ENCODE results near the gene FAM162B. TPM values are rescaled to one million over a fixed set of nuclear protein-coding genes. Genes with fewer than 3 reads are reported as not detected.
"Not testable (repeated sequence)": the region's sequence is repeated elsewhere in the genome, so short reads cannot be mapped to it uniquely, and the experiment has no call there.

Gene FAM162B
- total RNA-seq, 2 donors from 2014 or later = not detected

GRCh38 chr6:116763048-116763447 lies 2.5 kb downstream of the FAM162B start:
- no peak for ATAC-seq (replicated peaks)
- Mint-ChIP-seq H3K9me3 (no peaks in the 10 kb centered on the region), H3K36me3 (ENCODE audit: low read depth) (no peaks in the 10 kb centered on the region), H3K27ac (no peak overlapping the region), H3K27me3 (peaks cover 51% of the 10 kb centered on the region), H3K4me3 (no peak overlapping the region), H3K4me1 (peaks cover 8% of the 10 kb centered on the region)

DNA sequence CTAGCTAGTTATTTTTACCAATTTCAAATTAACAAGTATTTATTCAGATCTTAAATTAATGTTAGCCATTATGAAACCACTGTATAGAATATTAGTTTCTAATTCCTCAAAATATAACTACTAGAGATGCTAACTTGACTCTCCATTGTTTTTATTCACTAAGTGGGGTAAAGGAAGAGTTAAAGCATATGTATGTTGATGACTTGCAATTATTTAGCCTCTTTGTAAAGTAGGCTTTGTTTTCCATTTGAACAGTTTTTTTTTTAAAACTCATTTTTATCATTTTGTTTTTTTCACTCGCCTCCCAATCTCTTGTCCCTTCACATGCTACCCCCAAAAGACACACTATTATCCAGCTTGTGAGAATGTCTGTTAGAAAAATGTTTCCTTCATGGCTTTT lies 3.3 kb downstream of the FAM162B start:
- no peak for ATAC-seq (replicated peaks)
- Mint-ChIP-seq H3K27ac (no peak overlapping the region), H3K4me1 (peaks cover 8% of the 10 kb centered on the region), H3K27me3 (peaks cover 50% of the 10 kb centered on the region), H3K9me3 (no peaks in the 10 kb centered on the region), H3K36me3 (ENCODE audit: low read depth) (no peaks in the 10 kb centered on the region), H3K4me3 (no peak overlapping the region)

GRCh38 chr6:116761779-116762178 lies 3.7 kb downstream of the FAM162B start:
- Mint-ChIP-seq H3K9me3 (no peaks in the 10 kb centered on the region), H3K36me3 (ENCODE audit: low read depth) (no peaks in the 10 kb centered on the region), H3K27me3 (peaks cover 46% of the 10 kb centered on the region), H3K27ac (no peak overlapping the region), H3K4me3 (no peak overlapping the region), H3K4me1 (peaks cover 8% of the 10 kb centered on the region)
- ATAC-seq (replicated peaks) = peak; percentile 39

DNA sequence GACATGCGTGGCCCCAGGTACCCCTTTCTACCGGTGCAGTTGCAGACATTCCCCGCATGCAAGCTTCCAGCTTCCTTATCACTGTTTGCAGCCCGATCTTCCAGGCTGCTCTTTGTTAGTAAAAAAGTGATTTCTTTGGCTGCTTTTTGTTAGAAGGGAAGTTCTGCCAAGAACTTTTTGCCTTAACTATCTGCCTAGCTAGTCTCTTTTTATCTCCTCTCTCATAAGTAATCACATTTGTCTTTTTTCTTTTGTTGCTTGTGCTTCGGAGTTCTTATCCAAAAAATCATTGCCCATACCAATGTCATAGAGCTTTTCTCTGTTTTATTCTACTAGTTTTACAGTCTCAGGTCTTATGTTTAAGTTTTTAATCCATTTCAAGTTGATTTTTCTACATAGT lies 20.3 kb downstream of the FAM162B start:
- H3K9me3 Mint-ChIP-seq = peaks cover 8% of the 10 kb centered on the region
- H3K27ac Mint-ChIP-seq = no peak overlapping the region

GRCh38 chr6:116741571-116741970 lies 23.9 kb downstream of the FAM162B start:
- no peak for ATAC-seq (replicated peaks)
- Mint-ChIP-seq H3K9me3 (peaks cover 17% of the 10 kb centered on the region), H3K4me1 (no peaks in the 10 kb centered on the region), H3K27me3 (no peaks in the 10 kb centered on the region), H3K4me3 (no peak overlapping the region), H3K36me3 (ENCODE audit: low read depth) (peaks cover 14% of the 10 kb centered on the region), H3K27ac (no peak overlapping the region)

More for the DNA sequence above, 20.3 kb downstream of the FAM162B start:
- Mint-ChIP-seq H3K4me3 (no peak overlapping the region), H3K27me3 (no peaks in the 10 kb centered on the region), H3K4me1 (no peaks in the 10 kb centered on the region), H3K36me3 (ENCODE audit: low read depth) (no peaks in the 10 kb centered on the region)
- no peak for ATAC-seq (replicated peaks)

DNA sequence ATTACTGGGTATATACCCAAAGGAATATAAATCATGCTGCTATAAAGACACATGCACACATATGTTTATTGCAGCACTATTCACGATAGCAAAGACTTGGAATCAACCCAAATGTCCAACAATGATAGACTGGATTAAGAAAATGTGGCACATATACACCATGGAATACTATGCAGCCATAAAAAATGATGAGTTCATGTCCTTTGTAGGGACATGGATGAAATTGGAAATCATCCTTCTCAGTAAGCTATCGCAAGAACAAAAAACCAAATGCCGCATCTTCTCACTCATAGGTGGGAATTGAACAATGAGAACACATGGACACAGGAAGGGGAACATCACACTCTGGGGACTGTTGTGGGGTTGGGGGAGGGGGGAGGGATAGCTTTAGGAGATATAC lies 25.0 kb downstream of the FAM162B start:
- ATAC-seq (replicated peaks); H3K4me3 Mint-ChIP-seq; H3K4me1 Mint-ChIP-seq; H3K27ac Mint-ChIP-seq; H3K27me3 Mint-ChIP-seq: not testable (repeated sequence)
- H3K9me3 Mint-ChIP-seq = peaks cover 22% of the 10 kb centered on the region
- peaks cover 24% of the 10 kb centered on the region for H3K36me3 Mint-ChIP-seq (ENCODE audit: low read depth)

- H3K27me3 Mint-ChIP-seq = no peaks in the 10 kb centered on the region
- peaks cover 17% of the 10 kb centered on the region for H3K9me3 Mint-ChIP-seq
- no peak overlapping the region for H3K27ac Mint-ChIP-seq
- H3K4me1 Mint-ChIP-seq = no peaks in the 10 kb centered on the region
- ATAC-seq (replicated peaks) = no peak
- H3K36me3 Mint-ChIP-seq (ENCODE audit: low read depth) = peaks cover 51% of the 10 kb centered on the region
- H3K4me3 Mint-ChIP-seq = no peak overlapping the region
Measured at GRCh38 chr6:116737004-116737403, 28.5 kb downstream of the FAM162B start.

DNA sequence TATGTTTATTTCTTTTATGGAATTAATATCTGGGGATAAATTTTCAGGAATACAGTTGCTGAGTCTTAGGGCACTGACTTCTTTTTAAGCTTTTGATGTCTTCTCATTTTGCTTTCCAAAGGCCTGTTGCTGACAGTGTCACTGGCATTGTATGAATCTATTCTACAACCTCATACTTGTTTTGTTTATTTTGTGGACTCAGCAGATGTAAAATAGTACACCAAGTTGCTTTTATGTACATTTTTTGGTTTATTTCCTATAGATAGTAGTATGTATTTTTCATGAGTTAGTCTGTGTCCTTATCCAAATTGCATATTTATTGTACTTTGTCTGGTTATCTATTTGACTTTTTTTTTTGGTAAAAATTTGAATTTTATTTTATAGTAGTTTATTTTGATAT lies 35.0 kb downstream of the FAM162B start:
- Mint-ChIP-seq H3K4me3 (no peak overlapping the region), H3K27ac (no peak overlapping the region), H3K36me3 (ENCODE audit: low read depth) (peaks cover 92% of the 10 kb centered on the region), H3K4me1 (no peaks in the 10 kb centered on the region), H3K9me3 (no peaks in the 10 kb centered on the region), H3K27me3 (no peaks in the 10 kb centered on the region)
- ATAC-seq (replicated peaks) = no peak

DNA sequence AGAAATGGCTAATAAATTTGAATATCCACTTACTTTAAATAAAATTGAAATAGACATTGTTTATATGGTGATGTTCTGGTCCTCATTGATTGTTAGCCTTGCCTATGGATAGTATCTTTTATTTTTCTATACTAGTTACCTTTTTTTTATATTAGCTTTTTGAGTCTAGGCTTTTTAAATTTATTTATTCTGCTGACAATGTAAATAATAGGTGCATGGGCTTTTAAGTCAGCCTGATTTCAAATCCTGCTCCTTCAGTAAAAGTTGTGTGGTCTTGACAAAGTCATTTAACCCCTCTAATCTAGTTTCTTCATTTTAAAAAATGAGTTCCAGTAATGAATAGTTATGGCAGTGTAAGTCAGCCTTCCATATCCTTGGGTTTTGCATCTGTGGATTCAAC lies 38.6 kb downstream of the FAM162B start:
- Mint-ChIP-seq H3K36me3 (ENCODE audit: low read depth) (peaks cover 98% of the 10 kb centered on the region), H3K27ac (no peak overlapping the region)
- ATAC-seq (replicated peaks) = no peak

DNA sequence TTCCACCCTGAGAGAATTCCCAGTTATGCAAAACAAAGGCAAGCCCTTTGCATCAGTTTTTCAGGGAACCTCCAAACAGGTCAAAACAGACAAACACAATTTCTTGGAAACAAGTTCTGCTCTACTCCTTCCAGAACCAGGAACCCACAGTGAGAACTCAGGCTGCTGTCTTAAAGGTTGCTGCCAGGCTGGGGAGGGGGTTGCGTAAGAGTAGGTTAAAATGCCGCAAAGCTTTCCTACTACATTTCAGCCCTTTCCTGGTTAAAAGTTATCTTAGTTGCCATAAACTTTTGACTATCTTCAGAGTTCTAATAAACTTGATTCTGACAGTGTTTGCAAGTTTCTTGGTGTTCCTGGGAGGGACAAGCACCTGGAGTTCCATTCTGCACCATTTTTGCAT lies 50.8 kb downstream of the FAM162B start:
- Mint-ChIP-seq H3K27ac (peak overlapping the region; percentile 60), H3K4me3 (no peak overlapping the region), H3K36me3 (ENCODE audit: low read depth) (peaks cover 86% of the 10 kb centered on the region), H3K4me1 (peaks cover 4% of the 10 kb centered on the region), H3K27me3 (no peaks in the 10 kb centered on the region), H3K9me3 (no peaks in the 10 kb centered on the region)
- no peak for ATAC-seq (replicated peaks)

More for the DNA sequence above, 38.6 kb downstream of the FAM162B start:
- Mint-ChIP-seq H3K9me3 (no peaks in the 10 kb centered on the region), H3K27me3 (no peaks in the 10 kb centered on the region), H3K4me1 (no peaks in the 10 kb centered on the region), H3K4me3 (no peak overlapping the region)

- Mint-ChIP-seq H3K27me3 (no peaks in the 10 kb centered on the region), H3K27ac (peak overlapping the region; percentile 60), H3K4me3 (no peak overlapping the region), H3K9me3 (no peaks in the 10 kb centered on the region), H3K4me1 (peaks cover 4% of the 10 kb centered on the region), H3K36me3 (ENCODE audit: low read depth) (peaks cover 83% of the 10 kb centered on the region)
- no peak for ATAC-seq (replicated peaks)
Measured at GRCh38 chr6:116714296-116714695, 51.2 kb downstream of the FAM162B start.

GRCh38 chr6:116705917-116706316 lies 59.6 kb downstream of the FAM162B start:
- no peaks in the 10 kb centered on the region for H3K27me3 Mint-ChIP-seq
- peaks cover 81% of the 10 kb centered on the region for H3K36me3 Mint-ChIP-seq (ENCODE audit: low read depth)
- H3K9me3 Mint-ChIP-seq = no peaks in the 10 kb centered on the region
- no peak overlapping the region for H3K4me3 Mint-ChIP-seq
- no peaks in the 10 kb centered on the region for H3K4me1 Mint-ChIP-seq
- ATAC-seq (replicated peaks) = no peak
- H3K27ac Mint-ChIP-seq = no peak overlapping the region

DNA sequence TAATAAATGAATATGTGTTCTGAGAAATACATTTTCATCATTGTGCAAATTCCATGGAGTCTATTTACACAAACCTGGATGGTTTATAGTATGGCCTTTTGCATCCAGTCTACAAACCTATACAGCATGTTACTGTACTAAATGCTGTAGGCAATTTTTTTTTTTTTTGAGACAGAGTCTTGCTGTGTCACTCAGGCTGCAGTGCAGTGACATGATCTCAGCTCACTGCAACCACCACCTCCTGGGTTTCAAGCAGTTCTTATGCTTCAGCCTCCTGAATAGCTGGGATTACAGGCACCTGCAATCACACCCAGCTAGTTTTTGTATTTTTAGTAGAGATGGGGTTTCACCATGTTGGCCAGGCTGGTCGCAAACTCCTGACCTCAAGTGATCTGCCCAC lies 61.6 kb downstream of the FAM162B start:
- H3K27ac Mint-ChIP-seq; H3K4me3 Mint-ChIP-seq; H3K9me3 Mint-ChIP-seq; ATAC-seq (replicated peaks); H3K27me3 Mint-ChIP-seq; H3K4me1 Mint-ChIP-seq: not testable (repeated sequence)
- H3K36me3 Mint-ChIP-seq (ENCODE audit: low read depth) = peaks cover 82% of the 10 kb centered on the region

All from activated T-helper 17 cell treated with anti-CD3 and anti-CD28 coated beads, Interleukin-2, amount 50 U/mL, for 72 hours (primary cell).